Omental fat pad (tissue), 4 donors: ENCODE results near the gene HNRNPLL. TPM values are rescaled to one million over a fixed set of nuclear protein-coding genes. Genes with fewer than 3 reads are reported as not detected.
A peak's percentile ranks its signal among the peaks of the same experiment; 100 is the strongest.
"Not testable (repeated sequence)": the region's sequence is repeated elsewhere in the genome, so short reads cannot be mapped to it uniquely, and the experiment has no call there.

Experiments used
- ATAC-seq: fragments of 150-250 bp; one replicate; pipeline ENCODE4 v1.9.1; 2016; ENCODE audit warnings: mild to moderate bottlenecking, moderate library complexity; ENCODE audit not compliant: low FRiP score
- DNase-seq: peaks from one replicate; pipeline ENCODE4 v3.0.0-alpha.2; 2019; ENCODE audit warnings: low spot score
- total RNA-seq, 4 donors: library from RNA; depleted of rRNA; stranded (reverse); fragments of >200 nt; gene quantifications; one replicate each; pipeline ENCODE4 v1.1.0, GENCODE V29; 2016
- TF ChIP-seq, protein P1 (sequence below), 3 donors: fragments of 450-650 bp; IDR thresholded peaks; one replicate each; pipeline ENCODE4 v1.5.1; 2016 to 2017; ENCODE audit warnings: antibody characterized with exemption in 3 of 3, mild to moderate bottlenecking in 3 of 3, moderate library complexity in 2 of 3

The HNRNPLL gene
- total RNA-seq, 4 donors from 2014 or later: 32.3 to 41.6 (median 36.4) TPM

DNA sequence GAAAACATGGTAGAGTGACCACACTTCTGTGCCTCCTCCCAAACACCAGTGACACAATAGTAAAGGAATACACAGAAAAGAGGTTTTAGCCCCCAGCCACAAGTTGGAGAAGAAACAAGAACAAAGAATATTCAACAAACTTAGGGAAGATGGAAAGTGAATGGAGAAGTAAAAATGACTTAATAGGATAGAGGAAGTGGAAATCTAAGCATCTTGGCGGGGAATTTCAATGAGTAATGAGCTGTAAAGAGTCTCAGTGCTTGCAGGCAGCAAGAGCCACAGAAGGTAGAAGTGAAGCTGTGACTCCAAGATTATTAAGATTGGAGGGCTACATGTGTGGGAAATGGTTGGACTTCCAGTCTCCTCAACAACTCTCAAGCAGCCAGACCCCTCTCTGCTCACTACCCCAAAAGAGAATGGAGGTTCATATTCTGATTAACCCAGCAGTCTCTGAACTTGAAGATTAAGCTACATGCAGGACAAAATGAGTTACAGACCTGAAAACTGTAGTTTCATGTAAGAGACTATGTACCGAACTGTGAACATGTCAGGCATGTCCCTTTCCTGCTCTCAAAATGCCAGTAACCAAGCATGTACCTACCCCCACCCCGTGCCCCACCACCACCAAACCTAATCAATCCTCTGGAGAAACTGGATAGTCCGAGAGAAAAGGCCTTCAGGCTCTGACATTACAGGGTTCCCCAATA lies 16.9 kb upstream of the HNRNPLL start:
- TF ChIP-seq, protein P1, sequence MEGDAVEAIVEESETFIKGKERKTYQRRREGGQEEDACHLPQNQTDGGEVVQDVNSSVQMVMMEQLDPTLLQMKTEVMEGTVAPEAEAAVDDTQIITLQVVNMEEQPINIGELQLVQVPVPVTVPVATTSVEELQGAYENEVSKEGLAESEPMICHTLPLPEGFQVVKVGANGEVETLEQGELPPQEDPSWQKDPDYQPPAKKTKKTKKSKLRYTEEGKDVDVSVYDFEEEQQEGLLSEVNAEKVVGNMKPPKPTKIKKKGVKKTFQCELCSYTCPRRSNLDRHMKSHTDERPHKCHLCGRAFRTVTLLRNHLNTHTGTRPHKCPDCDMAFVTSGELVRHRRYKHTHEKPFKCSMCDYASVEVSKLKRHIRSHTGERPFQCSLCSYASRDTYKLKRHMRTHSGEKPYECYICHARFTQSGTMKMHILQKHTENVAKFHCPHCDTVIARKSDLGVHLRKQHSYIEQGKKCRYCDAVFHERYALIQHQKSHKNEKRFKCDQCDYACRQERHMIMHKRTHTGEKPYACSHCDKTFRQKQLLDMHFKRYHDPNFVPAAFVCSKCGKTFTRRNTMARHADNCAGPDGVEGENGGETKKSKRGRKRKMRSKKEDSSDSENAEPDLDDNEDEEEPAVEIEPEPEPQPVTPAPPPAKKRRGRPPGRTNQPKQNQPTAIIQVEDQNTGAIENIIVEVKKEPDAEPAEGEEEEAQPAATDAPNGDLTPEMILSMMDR (IDR thresholded peaks at IDR 0.05): no peak
- ATAC-seq (no peak), DNase-seq (no peak)

DNA sequence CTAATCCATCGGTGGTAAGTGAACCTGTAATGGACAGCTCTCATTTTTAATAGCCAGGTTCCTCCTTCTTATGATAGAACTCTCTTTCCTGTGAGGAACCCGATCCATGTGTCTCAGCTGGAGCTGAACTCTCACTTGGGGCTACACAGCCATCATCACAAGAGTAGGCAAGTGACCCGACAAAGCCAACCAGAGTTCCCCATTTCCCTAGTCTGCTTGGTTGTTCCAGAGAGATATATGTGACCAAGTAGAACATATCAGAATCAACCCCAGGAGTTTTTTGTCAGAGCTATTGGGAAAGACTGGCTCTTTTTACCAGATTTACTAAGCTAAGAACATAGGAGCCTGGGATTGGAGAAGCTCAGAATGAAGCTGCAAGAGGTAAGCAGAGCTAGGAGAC lies 14.6 kb upstream of the HNRNPLL start:
- ATAC-seq: no peak
- TF ChIP-seq, protein P1 (IDR thresholded peaks at IDR 0.05): no peak
- no peak for DNase-seq

DNA sequence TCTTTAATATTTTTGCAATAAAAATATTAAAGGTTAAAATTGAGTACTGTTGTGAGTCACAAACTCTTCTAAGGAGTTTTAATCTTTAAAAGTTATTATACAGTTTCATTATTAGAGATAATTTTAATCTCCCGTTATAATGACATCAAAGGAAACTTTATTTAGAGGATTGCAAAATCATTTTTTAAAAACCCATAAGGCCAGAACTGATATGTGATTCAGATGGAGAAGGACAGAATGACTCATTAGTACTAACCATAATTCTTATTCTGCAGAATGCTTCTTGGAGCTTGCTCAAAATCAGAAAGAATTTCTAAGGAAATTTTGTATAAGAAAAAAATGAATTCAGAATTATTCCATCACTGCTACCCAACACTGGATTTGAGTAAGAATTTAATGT lies 12.5 kb upstream of the HNRNPLL start:
- DNase-seq (no peak), ATAC-seq (peak; percentile 90)
- TF ChIP-seq, protein P1 (IDR thresholded peaks at IDR 0.05): no peak

DNA sequence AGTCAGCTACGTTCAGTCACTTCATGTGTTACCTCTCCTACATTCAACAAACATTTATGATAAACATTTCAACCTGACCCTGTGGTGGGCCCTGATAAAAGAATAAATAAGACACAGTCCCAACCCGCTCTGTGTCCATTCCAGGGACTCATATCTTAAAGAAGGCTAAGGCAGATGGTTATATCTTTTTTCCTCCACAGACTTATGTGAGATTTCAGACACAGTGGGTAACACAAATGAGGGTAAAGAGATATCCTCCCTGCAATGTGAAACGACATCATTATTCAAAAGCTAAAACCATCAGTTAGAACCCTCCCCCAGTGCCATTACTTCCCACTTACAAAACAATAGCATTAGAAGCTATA lies 11.1 kb upstream of the HNRNPLL start:
- ATAC-seq: no peak
- TF ChIP-seq, protein P1 (IDR thresholded peaks at IDR 0.05): no peak

DNA sequence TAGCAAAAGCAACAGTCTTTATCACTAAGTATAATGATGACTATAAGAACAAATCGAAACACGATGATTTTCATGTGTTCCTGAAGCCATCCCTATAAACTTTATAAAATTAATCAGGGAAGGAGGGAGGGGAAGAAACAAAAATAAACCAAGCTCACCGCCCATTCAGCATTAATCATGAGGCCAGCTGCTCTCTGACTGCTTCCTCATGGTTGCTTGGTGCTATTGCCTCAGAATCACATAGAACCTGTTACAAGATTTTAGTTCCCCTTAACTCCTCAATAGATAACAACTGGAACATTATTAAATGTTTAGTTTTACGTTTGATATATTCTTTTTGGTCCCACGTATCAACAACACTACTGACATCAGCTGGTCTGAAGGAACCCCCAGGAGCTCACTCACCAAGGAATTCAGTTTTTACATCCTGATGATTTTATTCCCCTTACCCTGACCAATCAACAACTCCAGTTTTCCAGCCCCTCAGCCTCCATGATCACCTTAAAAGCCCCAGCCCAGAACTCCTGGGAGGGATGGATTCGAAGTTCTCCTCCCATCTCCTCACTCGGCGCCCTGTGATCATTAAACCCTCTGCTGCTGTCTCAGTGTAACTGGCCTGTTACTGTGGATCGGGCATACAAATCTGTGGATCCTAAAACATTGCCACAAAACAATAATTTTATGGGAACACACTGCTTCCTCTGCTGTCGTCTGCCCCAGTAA lies 10.6 kb upstream of the HNRNPLL start:
- ATAC-seq: peak; percentile 41

More for the DNA sequence above, 11.1 kb upstream of the HNRNPLL start:
- no peak for DNase-seq

DNA sequence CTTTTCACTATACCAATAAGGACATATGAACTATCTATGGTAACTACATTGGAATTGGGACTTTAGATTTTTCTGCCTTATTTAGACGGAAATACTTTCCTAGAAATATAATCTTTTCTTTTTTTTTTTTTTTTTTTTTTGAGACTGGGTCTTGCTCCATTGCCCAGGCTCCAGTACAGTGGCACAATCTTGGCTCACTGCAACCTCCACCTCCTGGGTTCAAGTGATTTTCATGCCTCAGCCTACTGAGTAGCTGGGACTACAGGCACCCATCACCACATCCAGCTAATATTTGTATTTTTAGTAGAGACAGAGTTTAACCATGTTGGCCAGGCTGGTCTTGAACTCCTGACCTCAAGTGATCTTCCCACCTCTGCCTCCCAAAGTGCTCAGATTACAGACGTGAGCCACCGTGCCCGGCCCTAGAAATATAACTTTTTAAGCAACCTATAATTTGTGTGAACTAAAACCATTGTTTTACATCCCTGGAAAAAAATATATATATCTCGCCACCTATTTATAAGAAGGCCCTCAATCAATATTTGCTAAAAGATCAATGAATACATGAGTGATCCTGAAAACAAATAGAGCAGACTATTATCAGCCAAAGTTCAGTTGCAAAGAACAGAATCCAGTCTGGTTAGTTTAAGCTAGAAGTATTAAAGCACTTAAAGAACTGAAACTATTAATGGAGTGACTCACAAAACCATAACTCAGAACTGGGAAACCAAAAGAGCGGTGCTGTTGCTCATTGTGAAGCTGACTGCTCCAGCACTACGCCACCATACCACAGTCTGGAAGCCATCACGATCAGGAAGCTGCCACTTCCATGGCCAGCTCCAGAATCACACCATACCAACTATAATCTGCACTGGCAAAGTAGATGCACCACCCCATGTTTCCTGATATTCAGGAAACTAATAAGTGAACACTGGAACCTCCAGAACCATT lies 8.4 kb upstream of the HNRNPLL start:
- ATAC-seq (no peak), DNase-seq (no peak)
- TF ChIP-seq, protein P1 (IDR thresholded peaks at IDR 0.05): no peak

More for the DNA sequence above, 10.6 kb upstream of the HNRNPLL start:
- DNase-seq: no peak
- TF ChIP-seq, protein P1 (IDR thresholded peaks at IDR 0.05): no peak

DNA sequence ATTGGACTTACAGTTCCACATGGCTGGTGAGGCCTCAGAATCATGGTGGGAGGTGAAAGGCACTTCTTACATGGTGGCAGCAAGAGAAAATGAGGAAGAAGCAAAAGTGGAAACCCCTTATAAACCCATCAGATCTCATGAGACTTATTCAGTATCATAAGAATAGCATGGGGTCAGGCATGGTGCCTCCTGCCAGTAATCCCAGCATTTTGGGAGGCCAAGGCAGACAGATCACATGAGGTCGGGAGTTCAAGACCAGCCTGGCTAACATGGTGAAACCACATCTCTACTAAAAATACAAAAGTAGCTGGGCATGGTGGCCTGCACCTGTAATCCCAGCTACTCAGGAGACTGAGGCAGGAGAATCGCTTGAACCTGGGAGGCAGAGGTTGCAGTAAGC lies 6.5 kb upstream of the HNRNPLL start:
- not testable (repeated sequence) for DNase-seq, ATAC-seq
